ENCODE data around the gene KLHL40.

The KLHL40 gene

GRCh38 chr3:42672515-42672914, 12.8 kb upstream of the KLHL40 start:
- DNase-seq = no peak

DNA sequence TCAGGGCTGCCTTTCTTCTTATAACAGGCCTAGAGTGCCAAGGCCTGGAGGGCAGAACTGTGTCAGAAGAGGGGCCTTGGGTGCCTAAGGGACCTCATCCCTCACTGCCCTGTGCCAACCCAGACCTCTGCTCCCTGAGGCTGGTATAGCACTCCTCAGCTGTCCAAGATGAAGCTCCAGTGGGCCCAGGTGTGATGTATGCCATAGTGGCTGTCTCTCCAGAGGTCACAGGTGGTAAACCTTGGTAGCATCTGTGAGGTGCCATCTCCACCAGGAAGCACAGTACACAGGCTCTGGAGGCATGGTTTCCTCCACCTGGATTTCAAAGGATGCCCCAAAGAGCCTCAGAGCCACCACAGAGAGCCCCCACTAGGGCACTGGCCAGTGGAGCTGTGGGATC, 12.3 kb upstream of the KLHL40 start:
- DNase-seq = no peak

- DNase-seq = no peak
Measured at GRCh38 chr3:42674146-42674545, 11.2 kb upstream of the KLHL40 start.

GRCh38 chr3:42675909-42676308, 9.4 kb upstream of the KLHL40 start:
- DNase-seq = no peak

- no peak for DNase-seq
Measured at GRCh38 chr3:42678447-42678846, 6.9 kb upstream of the KLHL40 start.

DNA sequence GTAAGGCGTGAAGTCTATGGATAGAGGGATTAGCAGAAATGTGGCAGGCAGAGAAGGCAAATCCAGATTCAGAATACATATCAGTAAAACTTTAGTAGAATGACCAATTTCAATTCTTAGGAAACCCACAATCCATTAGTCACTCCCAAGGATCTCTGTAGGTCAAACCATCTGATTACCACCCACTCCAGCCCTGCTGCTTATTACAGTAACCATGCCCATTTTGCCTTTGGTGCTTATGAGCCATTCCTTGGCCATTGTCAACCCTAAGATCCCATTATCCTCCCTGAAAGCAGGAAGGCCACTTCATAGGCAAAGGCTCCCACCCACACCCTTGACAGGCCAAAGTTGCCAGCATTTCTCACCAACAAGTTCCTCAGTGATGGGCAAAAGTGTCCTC, 5.1 kb upstream of the KLHL40 start:
- DNase-seq = no peak

DNA sequence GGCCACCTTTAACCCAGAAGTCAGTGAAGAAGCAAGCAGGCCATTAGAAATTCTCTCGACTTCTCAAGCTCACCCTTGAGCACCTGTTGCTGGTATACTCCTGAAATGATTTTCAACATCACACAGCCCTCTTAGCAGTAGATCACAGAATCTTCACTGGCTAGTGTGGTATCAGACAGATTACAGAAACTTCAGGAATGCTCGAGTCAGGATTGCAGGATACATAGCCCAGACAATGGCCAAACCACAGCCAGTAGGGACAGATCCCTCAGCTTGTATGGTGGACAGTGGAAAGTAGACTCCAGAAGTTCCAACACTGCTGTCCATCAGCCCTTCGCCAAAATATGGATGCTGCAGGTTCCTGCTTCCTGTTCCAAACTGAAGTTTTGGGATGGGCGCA, 4.5 kb upstream of the KLHL40 start:
- DNase-seq = no peak

- no peak for DNase-seq
Measured at GRCh38 chr3:42681361-42682038, 3.8 kb upstream of the KLHL40 start.

DNA sequence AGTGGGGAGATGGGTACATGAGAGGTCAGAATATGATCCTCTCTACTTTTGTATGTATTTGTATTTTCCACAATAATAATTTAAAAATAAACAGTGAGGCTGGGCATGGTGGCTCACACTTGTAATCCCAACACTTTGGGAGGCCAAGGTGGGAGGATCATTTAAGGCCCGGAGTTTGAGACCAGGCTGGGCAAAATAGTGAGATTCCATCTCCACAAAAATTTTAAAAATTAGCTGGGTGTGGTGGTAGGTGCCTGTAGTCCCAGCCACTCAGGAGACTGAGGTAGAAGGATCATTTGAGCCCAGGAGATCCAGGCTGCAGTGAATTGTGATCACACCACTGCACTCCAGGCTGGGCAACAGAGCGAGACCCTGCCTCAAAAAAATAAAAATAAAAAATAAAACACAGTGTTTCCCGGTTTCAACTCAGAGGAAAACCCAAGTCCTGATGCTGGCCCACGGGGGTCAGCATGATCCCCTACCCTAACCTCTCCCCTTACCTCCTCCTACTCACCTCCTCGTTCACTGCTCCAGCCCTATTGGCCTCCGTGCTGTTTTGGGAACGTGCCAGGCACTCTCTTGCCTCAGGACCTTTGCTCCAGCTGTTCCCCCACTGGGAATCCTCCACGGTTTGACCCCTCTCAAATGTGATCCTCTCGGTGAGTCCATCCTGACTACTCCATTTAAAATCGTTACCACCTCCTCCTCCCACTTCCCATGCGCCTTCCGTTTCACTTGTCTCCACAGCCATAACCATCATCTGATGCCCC, 2.9 kb upstream of the KLHL40 start:
- no peak for DNase-seq

DNA sequence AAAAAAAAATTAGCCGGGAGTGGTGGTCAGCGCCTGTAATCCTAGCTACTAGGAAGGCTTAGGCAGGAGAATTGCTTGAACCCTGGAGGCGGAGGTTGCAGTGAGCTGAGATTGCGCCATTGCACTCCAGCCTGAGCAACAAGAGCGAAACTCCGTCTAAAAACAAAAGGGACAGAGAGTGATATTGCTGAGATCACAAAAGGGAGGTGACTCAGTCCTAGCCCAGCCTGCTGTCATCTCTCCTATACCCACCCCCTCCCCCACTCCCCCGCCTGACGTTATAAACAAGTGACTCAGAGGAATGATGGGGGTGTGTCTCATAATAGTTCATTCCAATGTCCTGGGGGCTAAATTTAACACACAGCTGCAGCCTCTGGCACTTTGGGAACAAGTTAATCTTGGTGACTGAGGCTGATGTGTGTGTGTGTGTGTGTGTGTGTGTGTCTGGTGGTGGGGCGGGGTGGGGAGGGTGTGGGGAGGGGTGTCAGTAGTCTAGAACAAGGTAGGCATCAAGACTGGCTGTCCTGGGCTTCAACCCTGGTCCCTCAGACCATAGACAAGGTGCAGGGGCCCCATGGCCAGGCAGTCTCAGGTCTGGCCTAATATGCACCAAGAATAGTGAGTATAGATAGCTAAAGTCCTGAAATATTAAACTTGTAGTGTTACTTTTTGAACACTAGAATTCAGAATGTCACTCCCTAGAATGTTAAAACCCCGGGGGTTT, 1.3 kb upstream of the KLHL40 start:
- peak; percentile 38 for DNase-seq

- DNase-seq = no peak
Measured at GRCh38 chr3:42684632-42685362, 540 bp upstream of the KLHL40 start.

DNA sequence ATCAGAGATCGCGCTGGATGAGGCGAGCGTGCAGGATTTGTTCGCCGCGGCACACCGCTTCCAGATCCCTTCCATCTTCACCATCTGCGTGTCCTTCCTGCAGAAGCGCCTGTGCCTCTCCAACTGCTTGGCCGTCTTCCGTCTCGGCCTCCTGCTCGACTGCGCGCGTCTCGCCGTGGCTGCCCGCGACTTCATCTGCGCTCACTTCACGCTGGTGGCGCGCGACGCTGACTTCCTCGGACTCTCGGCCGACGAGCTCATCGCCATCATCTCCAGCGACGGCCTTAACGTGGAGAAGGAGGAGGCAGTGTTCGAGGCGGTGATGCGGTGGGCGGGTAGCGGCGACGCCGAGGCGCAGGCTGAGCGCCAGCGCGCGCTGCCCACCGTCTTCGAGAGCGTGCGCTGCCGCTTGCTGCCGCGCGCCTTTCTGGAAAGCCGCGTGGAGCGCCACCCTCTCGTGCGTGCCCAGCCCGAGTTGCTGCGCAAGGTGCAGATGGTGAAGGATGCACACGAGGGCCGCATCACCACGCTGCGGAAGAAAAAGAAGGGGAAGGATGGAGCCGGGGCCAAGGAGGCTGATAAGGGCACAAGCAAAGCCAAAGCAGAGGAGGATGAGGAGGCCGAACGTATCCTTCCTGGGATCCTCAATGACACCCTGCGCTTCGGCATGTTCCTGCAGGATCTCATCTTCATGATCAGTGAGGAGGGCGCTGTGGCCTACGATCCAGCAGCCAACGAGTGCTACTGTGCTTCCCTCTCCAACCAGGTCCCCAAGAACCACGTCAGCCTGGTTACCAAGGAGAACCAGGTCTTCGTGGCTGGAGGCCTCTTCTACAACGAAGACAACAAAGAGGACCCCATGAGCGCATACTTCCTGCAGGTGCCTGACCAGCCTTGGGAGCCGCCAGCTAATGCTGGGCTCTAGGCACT, 819 bp downstream of the KLHL40 start:
- no peak for DNase-seq

- DNase-seq = no peak
Measured at GRCh38 chr3:42686832-42687650, 1.7 kb downstream of the KLHL40 start.

- DNase-seq = no peak
Measured at GRCh38 chr3:42688016-42688415, 2.7 kb downstream of the KLHL40 start.

- DNase-seq = no peak
Measured at GRCh38 chr3:42688487-42689420, 3.4 kb downstream of the KLHL40 start.

GRCh38 chr3:42689421-42690014, 4.2 kb downstream of the KLHL40 start:
- no peak for DNase-seq

DNA sequence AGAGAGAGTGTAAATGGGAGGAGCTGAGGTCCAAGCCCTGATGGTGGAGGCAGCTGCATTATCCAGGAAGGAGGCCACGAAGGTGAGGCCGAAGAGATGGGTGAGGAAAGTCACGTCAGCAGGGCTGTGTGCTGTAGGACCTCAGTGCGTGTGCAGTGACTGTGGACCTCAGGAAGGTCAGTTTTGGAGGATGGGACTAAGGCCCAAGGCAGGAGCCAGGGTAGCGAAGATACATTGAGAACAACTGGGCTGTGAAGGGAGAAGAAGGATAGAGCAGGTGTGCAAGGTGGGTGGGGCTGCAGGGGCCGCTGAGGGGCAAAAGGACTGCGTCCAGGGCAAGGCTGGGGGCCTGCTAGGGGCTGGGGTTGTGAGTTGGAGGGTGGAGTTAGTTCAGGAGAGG, 4.9 kb downstream of the KLHL40 start:
- DNase-seq = no peak

DNA sequence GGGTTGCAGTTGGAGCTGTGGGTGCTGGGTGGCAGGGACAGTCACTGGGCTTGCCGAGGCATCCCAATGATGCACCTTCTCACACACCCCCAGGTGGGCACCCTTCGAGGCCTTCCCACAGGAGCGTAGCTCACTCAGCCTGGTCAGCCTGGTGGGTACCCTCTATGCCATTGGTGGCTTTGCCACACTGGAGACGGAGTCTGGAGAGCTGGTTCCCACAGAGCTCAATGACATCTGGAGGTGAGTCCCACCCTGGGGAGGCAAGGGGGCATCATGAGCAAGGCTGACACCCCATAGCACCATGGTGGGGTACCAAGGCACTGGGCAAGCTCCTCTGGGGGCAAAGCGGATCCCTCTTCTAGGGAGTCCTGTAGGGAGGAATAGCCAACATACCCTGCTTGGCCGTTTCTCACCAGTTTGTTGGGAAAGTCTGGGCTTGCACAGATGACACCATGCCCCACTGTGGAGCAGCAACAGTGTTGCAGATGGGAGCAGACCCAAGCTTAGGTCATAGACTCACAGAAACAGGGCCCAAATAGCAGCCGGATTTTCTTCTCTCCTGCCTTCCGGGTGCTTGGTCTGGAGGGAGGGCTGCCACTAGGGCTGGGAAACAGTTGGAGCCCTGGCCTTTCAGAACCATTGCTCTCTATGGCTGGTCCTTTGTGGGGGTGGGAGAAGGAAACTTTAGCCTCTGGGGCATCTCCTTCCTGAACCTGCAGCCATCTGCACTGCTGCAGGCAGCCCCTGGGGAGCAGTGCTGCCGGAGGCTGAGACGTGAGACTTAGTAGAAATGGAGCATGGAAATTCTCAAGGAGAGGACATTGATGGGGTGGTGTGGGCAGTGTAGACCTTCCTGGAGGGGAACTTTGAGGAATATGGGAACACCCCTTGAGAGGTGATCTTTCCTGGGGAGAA, 5.7 kb downstream of the KLHL40 start:
- no peak for DNase-seq
